ENCODE data around the gene PRRC2C.

PRRC2C gene

DNA sequence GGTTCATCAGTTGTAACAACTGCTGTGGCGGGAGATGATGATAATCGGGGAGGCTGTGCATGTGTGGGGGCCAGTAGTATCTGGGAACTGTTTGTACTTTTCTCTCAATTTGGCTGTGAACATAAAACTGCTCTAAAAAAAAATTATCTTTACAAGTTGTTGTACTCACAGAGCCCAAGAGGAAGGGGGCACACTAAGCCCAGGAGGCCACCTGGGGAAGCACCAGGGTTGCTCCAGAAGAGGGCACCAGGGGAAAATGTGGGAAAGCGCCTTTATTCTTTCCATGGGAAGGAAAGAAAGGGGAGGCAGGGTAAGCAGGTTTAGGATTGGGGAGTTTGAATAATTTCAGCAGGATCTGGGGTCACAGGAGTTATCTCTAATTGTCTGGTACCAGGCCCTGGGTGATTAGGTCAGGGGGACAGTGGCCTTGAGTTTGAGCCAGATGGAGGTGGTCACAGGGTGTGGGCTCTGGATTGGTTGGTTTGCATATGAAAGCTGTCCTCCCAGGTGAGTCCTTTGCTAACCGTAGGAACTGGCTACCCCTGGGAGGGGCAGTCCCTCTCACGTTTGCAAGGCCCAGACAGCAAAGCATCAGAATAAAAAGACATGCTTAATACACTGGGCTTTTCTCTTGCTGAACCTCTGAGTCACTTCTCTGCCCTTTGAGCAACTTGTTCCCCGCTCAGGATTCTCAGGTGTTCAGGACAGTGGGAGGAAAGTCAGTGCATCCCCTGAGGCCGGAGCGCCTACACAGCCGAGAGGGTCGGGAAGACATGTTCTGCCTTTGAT, 155.9 kb downstream of the PRRC2C start:
- DNase-seq: no peak

GRCh38 chr1:171642197-171642596, 156.9 kb downstream of the PRRC2C start:
- no peak for DNase-seq
